Spinal cord (tissue), 10 donors: ENCODE measurements around the gene CSMD2. TPM values are rescaled to one million over a fixed set of nuclear protein-coding genes. Genes with fewer than 3 reads are reported as not detected.

Experiments used
- DNase-seq, 6 donors: peaks; one replicate each; pipeline versions ENCODE4 v3.0.0 to v3.0.0-alpha.2; 2013 to 2015; ENCODE audit warnings: low spot score in 6 of 6, low read depth in 4 of 6
- H3K27ac ChIP-seq: one replicate; pipeline ENCODE4 v1.5.1; 2013; ENCODE audit warnings: low read depth, low read length, control low read depth
- H3K27me3 ChIP-seq: one replicate; pipeline ENCODE4 v1.6.1; 2013; ENCODE audit warnings: low read length; ENCODE audit not compliant: control insufficient read depth, insufficient read depth
- H3K36me3 ChIP-seq: one replicate; pipeline ENCODE4 v1.6.1; 2013; ENCODE audit warnings: low read length; ENCODE audit not compliant: control insufficient read depth, insufficient read depth
- H3K4me1 ChIP-seq: one replicate; pipeline ENCODE4 v1.6.1; 2013; ENCODE audit warnings: low read length; ENCODE audit not compliant: control insufficient read depth, insufficient read depth
- H3K4me3 ChIP-seq: one replicate; pipeline ENCODE4 v1.5.1; 2013; ENCODE audit warnings: low read depth, low read length, control low read depth
- H3K9me3 ChIP-seq: one replicate; pipeline ENCODE4 v1.6.1; 2013; ENCODE audit warnings: low read length; ENCODE audit not compliant: control insufficient read depth, insufficient read depth
- WGBS: methylation state at CpG from one replicate; pipeline ENCODE4 v1.1.5; 2013; ENCODE audit warnings: missing lambda C conversion rate; ENCODE audit not compliant: insufficient coverage; 5-methylcytosine and 5-hydroxymethylcytosine counted together
- polyA plus RNA-seq, 2 donors: library from polyadenylated mRNA; unstranded; fragments of 120-200 nt; gene quantifications; one replicate each; pipeline ENCODE4 v1.2.1, GENCODE V29; 2013; ENCODE audit not compliant: insufficient read length in 2 of 2
- total RNA-seq, 2 donors: library from RNA; depleted of rRNA in 1 of 2; stranded (reverse); fragments of 120-200 nt in 1 of 2; fragments of >200 nt in 1 of 2; gene quantifications; one replicate each; pipeline versions ENCODE4 v1.2.3 to v1.2.4, GENCODE V29; 2013 to 2014
- donor health status: healthy.

CSMD2 gene
- total and polyA plus RNA-seq, 4 donors = 16.0 to 26.4 (median 22.2) TPM

- H3K27ac ChIP-seq = no peak overlapping the region
- DNase-seq = no peak
- peaks cover 6% of the 10 kb centered on the region for H3K4me1 ChIP-seq
- WGBS = no CpG with 5 or more reads among the region's 3 CpGs
- H3K9me3 ChIP-seq = no peaks in the 10 kb centered on the region
- H3K4me3 ChIP-seq = no peak overlapping the region
- no peaks in the 10 kb centered on the region for H3K36me3 ChIP-seq
- H3K27me3 ChIP-seq = no peaks in the 10 kb centered on the region
Measured at GRCh38 chr1:34050709-34051485, 114.1 kb downstream of the CSMD2 start.

- H3K4me3 ChIP-seq = no peak overlapping the region
- H3K9me3 ChIP-seq = no peaks in the 10 kb centered on the region
- DNase-seq = no peak
- no peaks in the 10 kb centered on the region for H3K36me3 ChIP-seq
- H3K4me1 ChIP-seq = peaks cover 6% of the 10 kb centered on the region
- no peaks in the 10 kb centered on the region for H3K27me3 ChIP-seq
- WGBS = 100% methylated on average over 1 of the region's 1 CpG
- H3K27ac ChIP-seq = no peak overlapping the region
Measured at GRCh38 chr1:34049994-34050393, 115.0 kb downstream of the CSMD2 start.

- Histone ChIP-seq H3K4me1 (peaks cover 6% of the 10 kb centered on the region), H3K36me3 (no peaks in the 10 kb centered on the region), H3K27ac (no peak overlapping the region), H3K9me3 (no peaks in the 10 kb centered on the region), H3K27me3 (no peaks in the 10 kb centered on the region), H3K4me3 (no peak overlapping the region)
- DNase-seq = no peak
- WGBS = no CpG with 5 or more reads among the region's 2 CpGs
Measured at GRCh38 chr1:34049477-34049876, 115.6 kb downstream of the CSMD2 start.

GRCh38 chr1:34037856-34038255, 127.2 kb downstream of the CSMD2 start:
- Histone ChIP-seq H3K4me1 (peaks cover 4% of the 10 kb centered on the region), H3K4me3 (no peak overlapping the region), H3K27ac (no peak overlapping the region), H3K27me3 (no peaks in the 10 kb centered on the region), H3K9me3 (no peaks in the 10 kb centered on the region), H3K36me3 (no peaks in the 10 kb centered on the region)
- WGBS = no CpG with 5 or more reads among the region's 7 CpGs
- peak in 1 of 6 donors; percentile 78 for DNase-seq

GRCh38 chr1:34037109-34037508, 127.9 kb downstream of the CSMD2 start:
- no peak overlapping the region for H3K4me3 ChIP-seq
- 61% methylated on average over 7 of the region's 8 CpGs for WGBS
- H3K4me1 ChIP-seq = peaks cover 8% of the 10 kb centered on the region
- no peaks in the 10 kb centered on the region for H3K9me3 ChIP-seq
- no peak for DNase-seq
- no peaks in the 10 kb centered on the region for H3K36me3 ChIP-seq
- H3K27me3 ChIP-seq = no peaks in the 10 kb centered on the region
- no peak overlapping the region for H3K27ac ChIP-seq

GRCh38 chr1:34034036-34034435, 131.0 kb downstream of the CSMD2 start:
- peaks cover 5% of the 10 kb centered on the region for H3K4me1 ChIP-seq
- no peak for DNase-seq
- no peak overlapping the region for H3K4me3 ChIP-seq
- H3K9me3 ChIP-seq = no peaks in the 10 kb centered on the region
- peaks cover 5% of the 10 kb centered on the region for H3K36me3 ChIP-seq
- no peaks in the 10 kb centered on the region for H3K27me3 ChIP-seq
- no peak overlapping the region for H3K27ac ChIP-seq
- WGBS = 67% methylated on average over 1 of the region's 5 CpGs

GRCh38 chr1:34029954-34030353, 135.1 kb downstream of the CSMD2 start:
- Histone ChIP-seq H3K27ac (no peak overlapping the region), H3K4me1 (peaks cover 4% of the 10 kb centered on the region), H3K36me3 (peaks cover 12% of the 10 kb centered on the region), H3K27me3 (no peaks in the 10 kb centered on the region), H3K9me3 (no peaks in the 10 kb centered on the region), H3K4me3 (no peak overlapping the region)
- DNase-seq = no peak
- 100% methylated on average over 2 of the region's 2 CpGs for WGBS

GRCh38 chr1:34029515-34029914, 135.5 kb downstream of the CSMD2 start:
- Histone ChIP-seq H3K4me1 (peaks cover 4% of the 10 kb centered on the region), H3K36me3 (peaks cover 12% of the 10 kb centered on the region), H3K9me3 (no peaks in the 10 kb centered on the region), H3K4me3 (no peak overlapping the region), H3K27ac (no peak overlapping the region), H3K27me3 (no peaks in the 10 kb centered on the region)
- no peak for DNase-seq
- 88% methylated on average over 3 of the region's 3 CpGs for WGBS

GRCh38 chr1:34028381-34029055, 136.5 kb downstream of the CSMD2 start:
- H3K9me3 ChIP-seq = no peaks in the 10 kb centered on the region
- H3K4me1 ChIP-seq = peaks cover 4% of the 10 kb centered on the region
- H3K27me3 ChIP-seq = no peaks in the 10 kb centered on the region
- peaks cover 12% of the 10 kb centered on the region for H3K36me3 ChIP-seq
- no peak for DNase-seq
- WGBS = 100% methylated on average over 6 of the region's 11 CpGs
- H3K27ac ChIP-seq = no peak overlapping the region
- H3K4me3 ChIP-seq = no peak overlapping the region

- Histone ChIP-seq H3K4me1 (no peaks in the 10 kb centered on the region), H3K27ac (no peak overlapping the region), H3K27me3 (no peaks in the 10 kb centered on the region), H3K4me3 (no peak overlapping the region), H3K36me3 (peaks cover 15% of the 10 kb centered on the region), H3K9me3 (no peaks in the 10 kb centered on the region)
- no CpG with 5 or more reads among the region's 3 CpGs for WGBS
- no peak for DNase-seq
Measured at GRCh38 chr1:34025675-34026074, 139.4 kb downstream of the CSMD2 start.
